Measurements from ENCODE around the gene C9orf153.
A peak's percentile ranks its signal among the peaks of the same experiment; 100 is the strongest.

C9orf153 gene

GRCh38 chr9:86175743-86176456 is 83.6 kb downstream of the C9orf153 start:
- H3K27me3 ChIP-seq: no peaks in the 10 kb centered on the region
- no peaks in the 10 kb centered on the region for H3K4me1 ChIP-seq
- no peaks in the 10 kb centered on the region for H3K36me3 ChIP-seq
- TF ChIP-seq CTCF (IDR thresholded peaks at IDR 0.05; ENCODE audit: low read depth, low read length): no peak
- peak; percentile 18 for DNase-seq
- peak overlapping the region; percentile 8; the same call in 1 of the 2 replicates for H3K4me3 ChIP-seq (ENCODE audit: low read depth, low read length)
- no peaks in the 10 kb centered on the region for H3K9me3 ChIP-seq

- no peak for TF ChIP-seq CTCF (IDR thresholded peaks at IDR 0.05; ENCODE audit: low read depth, low read length)
- Histone ChIP-seq H3K36me3 (no peaks in the 10 kb centered on the region), H3K4me3 (ENCODE audit: low read depth, low read length) (no peak overlapping the region), H3K4me1 (no peaks in the 10 kb centered on the region), H3K27me3 (no peaks in the 10 kb centered on the region), H3K9me3 (no peaks in the 10 kb centered on the region)
- DNase-seq: no peak
Measured at GRCh38 chr9:86175223-86175622, 84.2 kb downstream of the C9orf153 start.
